SW480 (cell line): Measurements from ENCODE around the gene TLR10.
"Not testable (repeated sequence)": the region's sequence is repeated elsewhere in the genome, so short reads cannot be mapped to it uniquely, and the experiment has no call there.

Source experiments
- DNase-seq: peaks from one replicate; pipeline ENCODE4 v3.0.0-alpha.2; 2016; ENCODE audit warnings: low spot score

The TLR10 gene

GRCh38 chr4:38766940-38767339 is 15.8 kb downstream of the TLR10 start:
- DNase-seq: not testable (repeated sequence)

- DNase-seq: no peak
These were observed 17.4 kb downstream of the TLR10 start for GRCh38 chr4:38765382-38765781.

GRCh38 chr4:38764277-38764676 is 18.5 kb downstream of the TLR10 start:
- no peak for DNase-seq

GRCh38 chr4:38762560-38762959 is 20.2 kb downstream of the TLR10 start:
- no peak for DNase-seq

GRCh38 chr4:38759790-38760122 is 23.0 kb downstream of the TLR10 start:
- DNase-seq: no peak

GRCh38 chr4:38759113-38759789 is 23.5 kb downstream of the TLR10 start:
- peak; percentile 43 for DNase-seq

- peak; percentile 18 for DNase-seq
These were observed 24.7 kb downstream of the TLR10 start for GRCh38 chr4:38757945-38758600.

GRCh38 chr4:38752941-38753806 is 29.6 kb downstream of the TLR10 start:
- peak; percentile 88 for DNase-seq

GRCh38 chr4:38752372-38752940 is 30.3 kb downstream of the TLR10 start:
- peak; percentile 26 for DNase-seq

- no peak for DNase-seq
These were observed 31.3 kb downstream of the TLR10 start for GRCh38 chr4:38751341-38752010.

GRCh38 chr4:38749336-38749735 is 33.5 kb downstream of the TLR10 start:
- no peak for DNase-seq

GRCh38 chr4:38747629-38748028 is 35.2 kb downstream of the TLR10 start:
- DNase-seq: no peak

GRCh38 chr4:38745881-38746280 is 36.9 kb downstream of the TLR10 start:
- no peak for DNase-seq

GRCh38 chr4:38743866-38744265 is 38.9 kb downstream of the TLR10 start:
- no peak for DNase-seq

GRCh38 chr4:38740303-38740702 is 42.5 kb downstream of the TLR10 start:
- peak; percentile 12 for DNase-seq

- DNase-seq: no peak
These were observed 43.6 kb downstream of the TLR10 start for GRCh38 chr4:38738940-38739803.

- no peak for DNase-seq
These were observed 46.9 kb downstream of the TLR10 start for GRCh38 chr4:38735870-38736269.

GRCh38 chr4:38734911-38735310 is 47.9 kb downstream of the TLR10 start:
- no peak for DNase-seq

GRCh38 chr4:38734446-38734845 is 48.3 kb downstream of the TLR10 start:
- DNase-seq: no peak

GRCh38 chr4:38733663-38734062 is 49.1 kb downstream of the TLR10 start:
- DNase-seq: no peak
